ENCODE data around the gene BIRC3. TPM values are rescaled to one million over a fixed set of nuclear protein-coding genes. Genes with fewer than 3 reads are reported as not detected.

Gene BIRC3
- total RNA-seq, 1 donor from 2014 or later: 7.1 TPM

GRCh38 chr11:102385085-102386007, 68.1 kb downstream of the BIRC3 start:
- H3K4me1 ChIP-seq: no peaks in the 10 kb centered on the region
- no peak for DNase-seq (ENCODE audit: extremely low spot score in 2 of 2)
- intact Hi-C loops (cut with DNase I): no loop called here
- H3K4me3 ChIP-seq: no peak overlapping the region
- peaks cover 0 to 23% of the 10 kb centered on the region in 2 donors for H3K36me3 ChIP-seq
- no peak for TF ChIP-seq POLR2AphosphoS5 (IDR thresholded peaks at IDR 0.05; ENCODE audit: insufficient read depth in 1 of 2, low read depth in 1 of 2)
- no peak overlapping the region for H3K27ac ChIP-seq
- H3K9me3 ChIP-seq: no peaks in the 10 kb centered on the region
- H3K27me3 ChIP-seq: no peaks in the 10 kb centered on the region

- no peak overlapping the region for H3K4me3 ChIP-seq
- no peaks in the 10 kb centered on the region for H3K9me3 ChIP-seq
- no peaks in the 10 kb centered on the region for H3K4me1 ChIP-seq
- no peaks in the 10 kb centered on the region for H3K27me3 ChIP-seq
- intact Hi-C loops (cut with DNase I): no loop called here
- H3K27ac ChIP-seq: no peak overlapping the region
- TF ChIP-seq CTCF (IDR thresholded peaks at IDR 0.05) (no peak), POLR2A (IDR thresholded peaks at IDR 0.05) (no peak), POLR2AphosphoS5 (IDR thresholded peaks at IDR 0.05; ENCODE audit: insufficient read depth in 1 of 2, low read depth in 1 of 2) (no peak)
- no peak for DNase-seq (ENCODE audit: extremely low spot score in 2 of 2)
- H3K36me3 ChIP-seq: peaks cover 0 to 19% of the 10 kb centered on the region in 2 donors
Measured at GRCh38 chr11:102386136-102386734, 69.0 kb downstream of the BIRC3 start.

- Histone ChIP-seq H3K27ac (no peak overlapping the region), H3K9me3 (no peaks in the 10 kb centered on the region), H3K36me3 (peaks cover 0 to 23% of the 10 kb centered on the region in 2 donors), H3K4me1 (no peaks in the 10 kb centered on the region), H3K27me3 (no peaks in the 10 kb centered on the region), H3K4me3 (no peak overlapping the region)
- intact Hi-C loops (cut with DNase I): no loop called here
- DNase-seq (ENCODE audit: extremely low spot score in 2 of 2): no peak
- TF ChIP-seq POLR2AphosphoS5 (IDR thresholded peaks at IDR 0.05; ENCODE audit: insufficient read depth in 1 of 2, low read depth in 1 of 2) (no peak), POLR2A (IDR thresholded peaks at IDR 0.05) (no peak), CTCF (IDR thresholded peaks at IDR 0.05) (no peak)
Measured at GRCh38 chr11:102387043-102387781, 69.9 kb downstream of the BIRC3 start.

Small RNA genes within 50 kb of the gene (small RNA-seq; reads per million reads assigned to genes)
- gene AP000942.3 (not detected), gene AP000942.4 (not detected), gene RNU6-952P (not detected)

Other genes starting within 250 kb of the BIRC3 start
- gene YAP1, start 207.0 kb upstream of the BIRC3 start, total RNA-seq: 232 TPM
- gene BIRC2, start 29.7 kb downstream of the BIRC3 start, total RNA-seq: 52.1 TPM
- 156 TPM for gene TMEM123, start 135.3 kb downstream of the BIRC3 start, total RNA-seq
- gene MMP7, start 213.3 kb downstream of the BIRC3 start, total RNA-seq: 6.9 TPM

All from vagina (tissue), 2 donors.